AML-193 (cell line): Measurements from ENCODE around the gene OR6J1.
"Not testable (repeated sequence)": the region's sequence is repeated elsewhere in the genome, so short reads cannot be mapped to it uniquely, and the experiment has no call there.

Experiments used
- DNase-seq, 2 experiments: peaks; one replicate each; lab custom pipeline; 2025; lab: John Stamatoyannopoulos, UW

The OR6J1 gene

GRCh38 chr14:22650960-22651521 is 6.9 kb upstream of the OR6J1 start:
- DNase-seq, result no peak

GRCh38 chr14:22650046-22650739 is 6.0 kb upstream of the OR6J1 start:
- DNase-seq, result no peak

GRCh38 chr14:22648506-22648905 is 4.4 kb upstream of the OR6J1 start:
- no peak for DNase-seq

GRCh38 chr14:22646570-22647254 is 2.6 kb upstream of the OR6J1 start:
- peak; percentile 53 to 65 for DNase-seq

GRCh38 chr14:22641846-22642245 is 2.3 kb downstream of the OR6J1 start:
- DNase-seq, result no peak

GRCh38 chr14:22640192-22640591 is 4.0 kb downstream of the OR6J1 start:
- DNase-seq, result no peak

GRCh38 chr14:22635980-22636379 is 8.2 kb downstream of the OR6J1 start:
- DNase-seq, result not testable (repeated sequence)

- DNase-seq, result no peak
Measured at GRCh38 chr14:22634233-22634900, 9.8 kb downstream of the OR6J1 start.

- no peak for DNase-seq
Measured at GRCh38 chr14:22630486-22630885, 13.7 kb downstream of the OR6J1 start.

- no peak for DNase-seq
Measured at GRCh38 chr14:22630066-22630465, 14.1 kb downstream of the OR6J1 start.

GRCh38 chr14:22629361-22629760 is 14.8 kb downstream of the OR6J1 start:
- no peak for DNase-seq

- no peak for DNase-seq
Measured at GRCh38 chr14:22627506-22628263, 16.5 kb downstream of the OR6J1 start.

GRCh38 chr14:22626590-22626989 is 17.6 kb downstream of the OR6J1 start:
- no peak for DNase-seq

GRCh38 chr14:22623047-22623446 is 21.1 kb downstream of the OR6J1 start:
- no peak for DNase-seq

GRCh38 chr14:22622255-22622654 is 21.9 kb downstream of the OR6J1 start:
- no peak for DNase-seq

- not testable (repeated sequence) for DNase-seq
Measured at GRCh38 chr14:22615765-22616164, 28.4 kb downstream of the OR6J1 start.

GRCh38 chr14:22614240-22614799 is 29.8 kb downstream of the OR6J1 start:
- no peak for DNase-seq

- DNase-seq, result no peak
Measured at GRCh38 chr14:22613736-22614239, 30.4 kb downstream of the OR6J1 start.

GRCh38 chr14:22613106-22613695 is 31.0 kb downstream of the OR6J1 start:
- DNase-seq, result no peak

- DNase-seq, result peak in 1 of 2 experiments; percentile 11
Measured at GRCh38 chr14:22610931-22611330, 33.2 kb downstream of the OR6J1 start.

GRCh38 chr14:22607291-22607690 is 36.9 kb downstream of the OR6J1 start:
- no peak for DNase-seq
